Body of pancreas (tissue), 4 donors: ENCODE measurements around the gene L3MBTL3. TPM values are rescaled to one million over a fixed set of nuclear protein-coding genes. Genes with fewer than 3 reads are reported as not detected.

ENCODE experiments used
- ATAC-seq: fragments of 150-250 bp; one replicate; pipeline ENCODE4 v1.9.1; 2016
- DNase-seq, 4 donors: peaks; one replicate each; pipeline ENCODE4 v3.0.0-alpha.2; 2019
- H3K27ac ChIP-seq, 4 donors: fragments of 200-600 bp; sonication (generic); 1 replicate in 3 of 4; 2 replicates in 1 of 4; pipeline versions ENCODE4 v1.5.1 to v1.6.1; 2016 to 2019; ENCODE audit warnings: mild to moderate bottlenecking in 1 of 4, mixed read lengths in 1 of 4, moderate library complexity in 1 of 4
- H3K27me3 ChIP-seq, 2 donors: fragments of 200-600 bp; sonication (generic); one replicate each; pipeline ENCODE4 v1.6.0; 2016; ENCODE audit warnings: mild to moderate bottlenecking in 1 of 2
- H3K36me3 ChIP-seq, 2 donors: fragments of 200-600 bp; sonication (generic); replicated peaks in 1 of 2; 2 replicates each; pipeline ENCODE4 v1.5.1; 2016; ENCODE audit warnings: low read depth in 2 of 2; ENCODE audit not compliant: insufficient read depth in 1 of 2
- H3K4me1 ChIP-seq: fragments of 200-600 bp; sonication (generic); one replicate; pipeline ENCODE4 v1.6.0; 2016
- H3K4me3 ChIP-seq, 2 donors: fragments of 200-600 bp; sonication (generic); 1 replicate in 1 of 2; 2 replicates in 1 of 2; pipeline ENCODE4 v1.5.1; 2016 to 2019
- H3K9me3 ChIP-seq, 3 donors: fragments of 200-600 bp; sonication (generic); 1 replicate in 2 of 3; 2 replicates in 1 of 3; pipeline ENCODE4 v1.5.1; 2016
- CTCF ChIP-seq, 7 experiments: fragments of 450-650 bp in 4 of 7; fragments of 200-600 bp in 3 of 7; sonication (generic) in 3 of 7; IDR thresholded peaks; one replicate each; pipeline ENCODE4 v1.5.1; 2016 to 2019; ENCODE audit warnings: antibody characterized with exemption in 7 of 7
- POLR2A ChIP-seq, 3 donors: fragments of 450-650 bp; IDR thresholded peaks; one replicate each; pipeline ENCODE4 v1.6.1; 2016; ENCODE audit warnings: antibody characterized with exemption in 3 of 3, mild to moderate bottlenecking in 2 of 3
- whole genome bisulfite sequencing, 2 donors: methylation state at CpG; one replicate each; pipeline ENCODE4 v1.1.5; 2017; 5-methylcytosine and 5-hydroxymethylcytosine counted together
- intact Hi-C: fragments of 100-400 bp; cut with DNase I; formaldehyde crosslinking; loops from one replicate; pipeline ENCODE4 v1.15.1; 2023
- total RNA-seq, 2 donors: library from RNA; depleted of rRNA; stranded (reverse); fragments of >200 nt; gene quantifications; one replicate each; pipeline ENCODE4 v1.1.0, GENCODE V29; 2016

The L3MBTL3 gene
- total RNA-seq, 2 donors from 2014 or later: 3.4 to 12.5 TPM

- no peaks in the 10 kb centered on the region for H3K9me3 ChIP-seq
- 40 to 63% methylated on average over 3 of the region's 3 CpGs for WGBS, 2 donors
- DNase-seq (no peak), ATAC-seq (no peak)
- no peaks in the 10 kb centered on the region for H3K27me3 ChIP-seq
- no peaks in the 10 kb centered on the region for H3K4me1 ChIP-seq
- H3K36me3 ChIP-seq: no peaks in the 10 kb centered on the region
- TF ChIP-seq POLR2A (IDR thresholded peaks at IDR 0.05) (no peak), CTCF (IDR thresholded peaks at IDR 0.05) (peak in 6 of 7 experiments; percentile 13 to 33 (median 22))
- intact Hi-C loops: no loop called here
- H3K27ac ChIP-seq: no peak overlapping the region
- no peak overlapping the region for H3K4me3 ChIP-seq
Measured at GRCh38 chr6:130037207-130037811, 18.9 kb downstream of the L3MBTL3 start.

- Histone ChIP-seq H3K9me3 (no peaks in the 10 kb centered on the region), H3K4me1 (no peaks in the 10 kb centered on the region), H3K27ac (no peak overlapping the region), H3K27me3 (no peaks in the 10 kb centered on the region), H3K4me3 (no peak overlapping the region), H3K36me3 (no peaks in the 10 kb centered on the region)
- no peak for DNase-seq
- TF ChIP-seq CTCF (IDR thresholded peaks at IDR 0.05) (no peak), POLR2A (IDR thresholded peaks at IDR 0.05) (no peak)
- intact Hi-C loops: no loop called here
- ATAC-seq: no peak
Measured at GRCh38 chr6:130041594-130041993, 23.2 kb downstream of the L3MBTL3 start.

- no peak overlapping the region for H3K27ac ChIP-seq
- H3K4me1 ChIP-seq: no peaks in the 10 kb centered on the region
- no peaks in the 10 kb centered on the region for H3K36me3 ChIP-seq
- H3K4me3 ChIP-seq: no peak overlapping the region
- no peak for DNase-seq
- H3K27me3 ChIP-seq: no peaks in the 10 kb centered on the region
- no peak for TF ChIP-seq POLR2A (IDR thresholded peaks at IDR 0.05)
- no peak for TF ChIP-seq CTCF (IDR thresholded peaks at IDR 0.05)
- ATAC-seq: no peak
- no peaks in the 10 kb centered on the region for H3K9me3 ChIP-seq
- WGBS, 2 donors: 68 to 73% methylated on average over 4 of the region's 4 CpGs
- intact Hi-C loops: no loop called here
Measured at GRCh38 chr6:130043344-130043743, 25.0 kb downstream of the L3MBTL3 start.

GRCh38 chr6:130045622-130046021 lies 27.2 kb downstream of the L3MBTL3 start:
- Histone ChIP-seq H3K9me3 (no peaks in the 10 kb centered on the region), H3K27ac (no peak overlapping the region), H3K4me3 (no peak overlapping the region), H3K27me3 (no peaks in the 10 kb centered on the region), H3K4me1 (no peaks in the 10 kb centered on the region), H3K36me3 (no peaks in the 10 kb centered on the region)
- DNase-seq: no peak
- ATAC-seq: no peak
- 77 to 79% methylated on average over 2 of the region's 2 CpGs for WGBS, 2 donors
- TF ChIP-seq CTCF (IDR thresholded peaks at IDR 0.05): no peak
- no peak for TF ChIP-seq POLR2A (IDR thresholded peaks at IDR 0.05)
- intact Hi-C loops: no loop called here

- TF ChIP-seq CTCF (IDR thresholded peaks at IDR 0.05): no peak
- no peak for TF ChIP-seq POLR2A (IDR thresholded peaks at IDR 0.05)
- H3K27ac ChIP-seq: no peak overlapping the region
- 89 to 90% methylated on average over 1 of the region's 1 CpG for WGBS, 2 donors
- DNase-seq (no peak), ATAC-seq (no peak)
- H3K9me3 ChIP-seq: no peaks in the 10 kb centered on the region
- intact Hi-C loops: no loop called here
- no peak overlapping the region for H3K4me3 ChIP-seq
- no peaks in the 10 kb centered on the region for H3K4me1 ChIP-seq
- no peaks in the 10 kb centered on the region for H3K27me3 ChIP-seq
- H3K36me3 ChIP-seq: no peaks in the 10 kb centered on the region
Measured at GRCh38 chr6:130046671-130047070, 28.3 kb downstream of the L3MBTL3 start.
